Endodermal cell (in vitro differentiated cells): ENCODE data around the gene UBE2V1. TPM values are rescaled to one million over a fixed set of nuclear protein-coding genes. Genes with fewer than 3 reads are reported as not detected.

ENCODE experiments used
- DNase-seq: peaks from one replicate; pipeline ENCODE4 v3.0.0-alpha.2; 2017
- H3K27ac ChIP-seq: 2 replicates; pipeline ENCODE4 v1.5.1; 2013; ENCODE audit warnings: mild to moderate bottlenecking, low read depth, low read length, moderate library complexity
- H3K27me3 ChIP-seq: 2 replicates; pipeline ENCODE4 v1.6.1; 2013; ENCODE audit warnings: mild to moderate bottlenecking, low read length, moderate library complexity; ENCODE audit not compliant: insufficient read depth, control insufficient read depth, poor library complexity, severe bottlenecking
- H3K36me3 ChIP-seq: 2 replicates; pipeline ENCODE4 v1.7.0; 2013; ENCODE audit warnings: mild to moderate bottlenecking, low read length, moderate library complexity; ENCODE audit not compliant: control insufficient read depth, insufficient read depth
- H3K4me1 ChIP-seq: one replicate; pipeline ENCODE4 v1.7.0; 2013; ENCODE audit warnings: low read length; ENCODE audit not compliant: control insufficient read depth, insufficient read depth
- H3K4me3 ChIP-seq: 2 replicates; pipeline ENCODE4 v1.5.1; 2013; ENCODE audit warnings: mild to moderate bottlenecking, low read length, moderate library complexity
- H3K9ac ChIP-seq: 2 replicates; pipeline ENCODE4 v1.6.1; 2013; ENCODE audit warnings: mild to moderate bottlenecking, low read length, moderate library complexity; ENCODE audit not compliant: poor library complexity, severe bottlenecking; ENCODE audit errors: extremely low read depth
- H3K9me3 ChIP-seq: 2 replicates; pipeline ENCODE4 v1.6.1; 2013; ENCODE audit warnings: mild to moderate bottlenecking, low read length, moderate library complexity; ENCODE audit not compliant: control insufficient read depth
- H3K27ac Mint-ChIP-seq: 2 replicates; pipeline ENCODE4 v1.8.0; 2020; ENCODE audit warnings: mixed read lengths
- H3K27me3 Mint-ChIP-seq: 2 replicates; pipeline ENCODE4 v1.8.0; 2021; ENCODE audit warnings: mild to moderate bottlenecking, mixed read lengths; ENCODE audit not compliant: insufficient read depth
- H3K36me3 Mint-ChIP-seq: 2 replicates; pipeline ENCODE4 v1.8.0; 2020; ENCODE audit warnings: low read depth, mixed read lengths
- H3K4me1 Mint-ChIP-seq: 2 replicates; pipeline ENCODE4 v1.8.0; 2020; ENCODE audit warnings: mixed read lengths
- H3K4me3 Mint-ChIP-seq: 2 replicates; pipeline ENCODE4 v1.8.0; 2020; ENCODE audit warnings: mild to moderate bottlenecking, moderate library complexity, mixed read lengths
- H3K9me3 Mint-ChIP-seq: 2 replicates; pipeline ENCODE4 v1.8.0; 2020; ENCODE audit warnings: mild to moderate bottlenecking, mixed read lengths
- CTCF ChIP-seq: fragments of 200-600 bp; sonication (generic); conservative IDR thresholded peaks from 2 replicates; pipeline ENCODE4 v1.5.0; 2021; ENCODE audit warnings: antibody characterized with exemption, mild to moderate bottlenecking
- WGBS, 2 experiments: methylation state at CpG; one replicate each; pipeline versions ENCODE4 v1.1.5 to v1.1.7; 2013; ENCODE audit warnings: missing lambda C conversion rate in 2 of 2, mixed read lengths in 1 of 2; ENCODE audit not compliant: insufficient coverage in 1 of 2, insufficient read length in 1 of 2; 5-methylcytosine and 5-hydroxymethylcytosine counted together
- total RNA-seq, 2 donors: library from RNA; stranded (reverse); fragmentation: NEBNext Ultra II Directional in 1 of 2; extraction: Animal tissue kit (Norgen Biotek cat#: 25700) in 1 of 2; gene quantifications; 2 replicates in 1 of 2; 3 replicates in 1 of 2; pipeline ENCODE4 v1.2.1, GENCODE V29; 2021

UBE2V1 gene
- total RNA-seq, 2 donors from 2014 or later: 165 to 168 TPM

- peaks cover 46% of the 10 kb centered on the region for H3K36me3 Mint-ChIP-seq
- no peak overlapping the region for H3K27ac Mint-ChIP-seq
- no peak for DNase-seq
- Histone ChIP-seq H3K4me1 (no peaks in the 10 kb centered on the region), H3K27me3 (no peaks in the 10 kb centered on the region), H3K36me3 (peaks cover 43% of the 10 kb centered on the region), H3K4me3 (no peak overlapping the region), H3K9ac (no peak overlapping the region), H3K9me3 (no peaks in the 10 kb centered on the region), H3K27ac (no peak overlapping the region)
- TF ChIP-seq CTCF: no peak
- no peaks in the 10 kb centered on the region for H3K27me3 Mint-ChIP-seq
- no peaks in the 10 kb centered on the region for H3K9me3 Mint-ChIP-seq
- H3K4me3 Mint-ChIP-seq: no peak overlapping the region
- peaks cover 17% of the 10 kb centered on the region for H3K4me1 Mint-ChIP-seq
- 83 to 86% methylated on average over 10 to 11 of the region's 12 CpGs for WGBS, 2 experiments
Observed at GRCh38 chr20:50141811-50142561, 29.0 kb upstream of the UBE2V1 start.

GRCh38 chr20:50141018-50141675 lies 28.2 kb upstream of the UBE2V1 start:
- Histone ChIP-seq H3K27ac (no peak overlapping the region), H3K9me3 (no peaks in the 10 kb centered on the region), H3K9ac (no peak overlapping the region), H3K36me3 (peaks cover 39% of the 10 kb centered on the region), H3K27me3 (no peaks in the 10 kb centered on the region), H3K4me3 (no peak overlapping the region), H3K4me1 (no peaks in the 10 kb centered on the region)
- H3K4me1 Mint-ChIP-seq: peaks cover 12% of the 10 kb centered on the region
- TF ChIP-seq CTCF: no peak
- peaks cover 50% of the 10 kb centered on the region for H3K36me3 Mint-ChIP-seq
- no peak for DNase-seq
- H3K4me3 Mint-ChIP-seq: no peak overlapping the region
- H3K27ac Mint-ChIP-seq: no peak overlapping the region
- no peaks in the 10 kb centered on the region for H3K9me3 Mint-ChIP-seq
- no peaks in the 10 kb centered on the region for H3K27me3 Mint-ChIP-seq
- WGBS, 2 experiments: 88 to 94% methylated on average over 5 to 6 of the region's 6 CpGs

- Histone ChIP-seq H3K36me3 (peaks cover 37% of the 10 kb centered on the region), H3K27me3 (no peaks in the 10 kb centered on the region), H3K9me3 (no peaks in the 10 kb centered on the region), H3K27ac (no peak overlapping the region), H3K4me3 (no peak overlapping the region), H3K9ac (no peak overlapping the region), H3K4me1 (no peaks in the 10 kb centered on the region)
- H3K9me3 Mint-ChIP-seq: no peaks in the 10 kb centered on the region
- no peak overlapping the region for H3K4me3 Mint-ChIP-seq
- H3K27me3 Mint-ChIP-seq: no peaks in the 10 kb centered on the region
- DNase-seq: no peak
- peaks cover 57% of the 10 kb centered on the region for H3K36me3 Mint-ChIP-seq
- peak overlapping the region; percentile 1 for H3K27ac Mint-ChIP-seq
- H3K4me1 Mint-ChIP-seq: peaks cover 11% of the 10 kb centered on the region
- 92 to 96% methylated on average over 11 of the region's 11 CpGs for WGBS, 2 experiments
- TF ChIP-seq CTCF: no peak
Observed at GRCh38 chr20:50140339-50140859, 27.4 kb upstream of the UBE2V1 start.
